IPS-18a (cell line): ENCODE data around the gene THRA.

Source experiments
- H3K27ac ChIP-seq: one replicate; pipeline ENCODE4 v1.5.1; 2013; ENCODE audit warnings: low read length
- H3K27me3 ChIP-seq: one replicate; pipeline ENCODE4 v1.6.1; 2013; ENCODE audit warnings: mild to moderate bottlenecking, low read length; ENCODE audit not compliant: control insufficient read depth, insufficient read depth
- H3K36me3 ChIP-seq: one replicate; pipeline ENCODE4 v1.6.1; 2013; ENCODE audit warnings: low read depth, low read length; ENCODE audit not compliant: control insufficient read depth
- H3K4me1 ChIP-seq: one replicate; pipeline ENCODE4 v1.6.1; 2013; ENCODE audit warnings: low read depth, low read length; ENCODE audit not compliant: control insufficient read depth
- H3K4me3 ChIP-seq: one replicate; pipeline ENCODE4 v1.5.1; 2013; ENCODE audit warnings: low read length
- H3K9ac ChIP-seq: one replicate; pipeline ENCODE4 v1.6.1; 2013; ENCODE audit warnings: mild to moderate bottlenecking, low read length, moderate library complexity
- H3K9me3 ChIP-seq: one replicate; pipeline ENCODE4 v1.6.1; 2013; ENCODE audit warnings: low read depth, low read length; ENCODE audit not compliant: control insufficient read depth

THRA gene

DNA sequence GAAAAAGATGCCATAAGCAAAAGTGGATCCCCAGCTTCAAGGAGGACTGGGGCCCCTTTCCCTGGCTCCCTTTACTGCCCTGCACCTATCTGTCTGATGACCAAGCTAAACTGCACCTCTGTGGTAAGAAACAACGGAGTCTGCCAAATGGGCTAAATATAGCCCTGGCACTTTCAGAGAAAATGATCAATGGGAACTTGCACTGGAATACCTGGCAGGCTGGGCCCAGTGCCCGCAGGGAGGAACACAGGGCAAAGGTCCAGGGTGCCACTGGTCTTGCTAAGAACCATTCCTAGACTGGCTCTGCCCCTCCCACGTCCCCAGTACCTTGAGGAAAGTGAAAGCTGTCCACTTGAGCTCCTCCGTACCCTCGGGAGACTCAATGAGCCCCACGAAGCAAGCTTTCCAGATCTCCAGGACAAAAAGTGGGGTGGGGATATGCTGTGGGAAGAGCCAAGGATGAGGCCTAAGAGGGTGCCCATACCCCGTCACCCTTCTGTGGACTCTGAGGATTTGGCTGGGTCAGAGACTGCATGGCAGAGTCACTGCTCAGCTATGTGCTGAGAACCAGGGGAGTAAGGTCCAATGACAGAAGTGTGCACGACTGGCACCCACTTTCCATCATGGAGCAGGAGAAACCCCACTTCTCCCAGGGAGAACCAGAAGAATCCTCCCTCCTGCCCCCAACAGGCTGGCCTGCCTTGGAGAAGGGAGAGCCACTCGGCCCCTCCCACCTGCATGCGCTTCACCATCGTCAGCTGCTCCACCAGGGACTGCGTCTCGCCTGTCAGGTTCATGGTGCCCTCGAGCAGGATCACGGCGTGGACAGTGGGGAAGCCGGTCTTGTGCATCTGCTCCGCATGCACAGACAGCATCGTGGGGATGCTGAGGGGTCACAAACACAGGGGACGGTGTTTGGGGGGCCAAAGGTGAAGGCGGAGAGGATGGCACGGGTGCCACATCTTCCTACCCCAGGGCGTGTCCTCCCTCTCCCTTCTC lies 30.1 kb upstream of the THRA start:
- H3K4me3 ChIP-seq, result no peak overlapping the region
- H3K27me3 ChIP-seq, result no peaks in the 10 kb centered on the region
- H3K36me3 ChIP-seq, result peaks cover 41% of the 10 kb centered on the region
- no peak overlapping the region for H3K9ac ChIP-seq
- peaks cover 3% of the 10 kb centered on the region for H3K4me1 ChIP-seq
- no peaks in the 10 kb centered on the region for H3K9me3 ChIP-seq
- no peak overlapping the region for H3K27ac ChIP-seq

DNA sequence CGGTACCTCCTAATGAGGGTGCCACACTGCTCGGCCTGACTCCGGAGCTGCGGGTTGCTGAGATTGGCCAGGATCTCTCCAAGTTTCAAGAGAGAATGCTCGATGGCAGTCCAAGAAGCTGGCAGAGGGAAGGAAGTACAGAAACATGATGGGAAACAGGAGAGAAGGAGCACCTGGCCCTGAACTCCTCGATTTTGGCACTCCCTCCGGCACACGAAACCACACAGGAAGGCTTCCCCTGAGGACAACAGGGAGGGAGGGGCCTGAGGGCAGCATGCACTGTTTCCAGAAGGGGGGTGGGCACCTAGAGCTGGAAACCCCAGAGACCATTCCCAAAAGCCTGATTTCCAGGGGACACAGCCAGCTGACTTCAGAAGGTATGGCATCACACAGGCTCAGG lies 29.4 kb upstream of the THRA start:
- Histone ChIP-seq H3K9ac (no peak overlapping the region), H3K9me3 (no peaks in the 10 kb centered on the region), H3K36me3 (peaks cover 40% of the 10 kb centered on the region), H3K27ac (no peak overlapping the region), H3K27me3 (no peaks in the 10 kb centered on the region), H3K4me3 (no peak overlapping the region), H3K4me1 (peaks cover 3% of the 10 kb centered on the region)

DNA sequence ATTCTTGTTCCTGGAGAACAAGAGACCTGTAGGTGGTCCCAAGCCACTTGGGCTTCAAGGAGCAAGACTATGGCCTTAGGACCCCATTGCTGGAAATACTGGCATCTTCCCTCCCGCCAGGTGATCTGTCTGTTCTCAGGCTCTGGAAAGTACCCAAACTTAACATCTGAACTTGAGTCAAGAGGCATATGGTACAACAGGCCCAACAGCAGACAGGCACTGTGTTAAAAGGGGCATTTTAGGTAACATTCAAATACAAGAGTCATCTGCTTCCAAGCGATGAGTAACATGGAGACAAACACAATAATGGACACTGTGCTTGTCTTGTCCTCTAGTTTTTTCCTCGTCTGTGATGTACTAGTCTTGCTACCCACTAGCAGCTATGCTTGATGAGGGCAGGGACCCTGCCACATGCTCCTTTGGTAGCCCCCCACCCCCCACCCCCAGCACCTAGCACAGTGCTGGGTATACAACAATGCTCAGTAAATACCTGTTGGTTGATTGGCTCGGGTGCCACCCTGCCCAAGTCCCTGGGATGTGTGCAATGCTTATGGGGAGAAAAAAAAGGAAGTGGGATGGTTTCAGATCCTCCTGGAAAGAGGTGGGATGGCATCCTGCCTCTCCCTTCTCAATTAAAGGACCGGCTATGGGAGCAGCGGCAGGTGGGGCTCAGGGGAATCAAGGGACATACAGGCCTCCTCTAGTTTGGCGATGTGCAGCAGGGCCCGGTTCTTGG lies 28.2 kb upstream of the THRA start:
- peaks cover 28% of the 10 kb centered on the region for H3K36me3 ChIP-seq

DNA sequence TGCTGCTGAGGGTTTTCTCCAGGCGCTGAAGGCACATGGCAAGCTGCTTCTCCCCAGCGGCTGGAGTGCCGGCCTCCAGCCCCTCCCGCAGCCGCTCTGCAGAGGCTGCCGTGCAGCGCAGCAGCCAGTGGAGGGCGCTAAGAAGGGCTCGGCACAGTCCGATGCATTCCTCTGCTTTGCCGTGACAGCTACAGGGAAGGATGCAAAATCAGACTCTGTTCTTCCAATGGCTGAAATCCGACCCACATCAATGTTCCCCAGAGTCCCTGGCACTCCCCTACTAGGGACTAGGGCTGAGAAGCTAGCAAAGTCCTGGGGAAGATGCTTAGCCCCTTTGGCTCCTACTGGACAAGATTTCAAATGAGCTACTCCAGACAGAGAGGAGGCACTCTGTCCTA lies 27.6 kb upstream of the THRA start:
- no peak overlapping the region for H3K4me3 ChIP-seq
- H3K9me3 ChIP-seq, result no peaks in the 10 kb centered on the region
- no peak overlapping the region for H3K27ac ChIP-seq
- H3K36me3 ChIP-seq, result peaks cover 26% of the 10 kb centered on the region
- peaks cover 3% of the 10 kb centered on the region for H3K4me1 ChIP-seq
- H3K9ac ChIP-seq, result no peak overlapping the region
- no peaks in the 10 kb centered on the region for H3K27me3 ChIP-seq

More for the DNA sequence above, 28.2 kb upstream of the THRA start:
- Histone ChIP-seq H3K4me3 (no peak overlapping the region), H3K4me1 (peaks cover 3% of the 10 kb centered on the region), H3K9ac (no peak overlapping the region), H3K27me3 (no peaks in the 10 kb centered on the region), H3K27ac (no peak overlapping the region), H3K9me3 (no peaks in the 10 kb centered on the region)

DNA sequence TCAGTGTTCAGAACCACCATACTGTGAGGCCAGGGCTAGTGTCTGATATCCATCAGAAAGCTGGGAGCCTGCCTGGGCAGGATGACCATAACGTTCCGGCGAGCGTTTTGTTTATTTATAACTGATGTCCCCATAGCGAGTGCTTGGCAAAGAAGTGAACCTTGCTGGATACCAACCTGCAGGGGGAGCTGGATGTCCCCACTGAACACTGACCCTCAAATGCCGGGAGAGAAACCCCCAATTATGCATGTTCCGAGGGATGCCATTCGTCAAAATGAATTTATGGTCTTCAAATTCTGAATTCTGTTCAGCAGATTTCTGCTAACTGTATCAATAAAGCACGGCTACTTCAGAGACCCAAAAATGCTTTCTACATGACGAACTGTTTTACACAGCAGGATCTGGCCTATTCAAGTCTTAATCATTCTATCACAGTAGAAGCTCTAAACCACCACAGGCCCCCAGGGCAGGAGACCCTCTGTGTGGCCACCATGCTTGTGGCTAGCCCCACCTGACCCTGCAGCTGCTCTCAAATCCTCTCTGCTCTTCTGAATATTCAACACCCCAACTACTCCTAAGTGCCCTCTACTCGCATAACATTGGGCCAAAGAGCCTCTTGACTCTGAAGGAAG lies 23.8 kb upstream of the THRA start:
- Histone ChIP-seq H3K4me3 (no peak overlapping the region), H3K27me3 (no peaks in the 10 kb centered on the region), H3K9ac (no peak overlapping the region), H3K27ac (no peak overlapping the region), H3K9me3 (no peaks in the 10 kb centered on the region), H3K36me3 (peaks cover under 1% of the 10 kb centered on the region), H3K4me1 (peaks cover 3% of the 10 kb centered on the region)

DNA sequence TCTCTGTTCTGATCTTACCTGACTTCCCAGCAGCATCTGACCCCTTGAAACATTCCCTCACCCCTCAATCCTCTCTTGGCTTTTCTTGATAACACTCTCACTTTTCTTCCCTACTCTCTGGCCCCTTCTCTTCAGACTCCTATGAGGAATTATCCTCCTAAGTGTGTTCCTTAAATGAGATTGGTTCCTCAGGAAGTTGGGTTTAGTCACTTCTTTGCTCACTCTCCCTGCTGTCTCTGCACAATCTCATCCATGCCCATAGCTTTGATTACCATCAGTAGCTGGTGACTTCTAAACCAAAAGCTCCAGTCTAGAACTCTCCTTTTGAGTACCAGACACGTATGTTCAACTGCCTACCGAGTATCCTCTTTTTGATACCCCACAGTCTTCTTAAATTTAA lies 21.6 kb upstream of the THRA start:
- H3K9ac ChIP-seq, result no peak overlapping the region
- no peaks in the 10 kb centered on the region for H3K36me3 ChIP-seq
- no peak overlapping the region for H3K27ac ChIP-seq
- no peak overlapping the region for H3K4me3 ChIP-seq
- H3K9me3 ChIP-seq, result no peaks in the 10 kb centered on the region
- H3K4me1 ChIP-seq, result no peaks in the 10 kb centered on the region
- no peaks in the 10 kb centered on the region for H3K27me3 ChIP-seq

DNA sequence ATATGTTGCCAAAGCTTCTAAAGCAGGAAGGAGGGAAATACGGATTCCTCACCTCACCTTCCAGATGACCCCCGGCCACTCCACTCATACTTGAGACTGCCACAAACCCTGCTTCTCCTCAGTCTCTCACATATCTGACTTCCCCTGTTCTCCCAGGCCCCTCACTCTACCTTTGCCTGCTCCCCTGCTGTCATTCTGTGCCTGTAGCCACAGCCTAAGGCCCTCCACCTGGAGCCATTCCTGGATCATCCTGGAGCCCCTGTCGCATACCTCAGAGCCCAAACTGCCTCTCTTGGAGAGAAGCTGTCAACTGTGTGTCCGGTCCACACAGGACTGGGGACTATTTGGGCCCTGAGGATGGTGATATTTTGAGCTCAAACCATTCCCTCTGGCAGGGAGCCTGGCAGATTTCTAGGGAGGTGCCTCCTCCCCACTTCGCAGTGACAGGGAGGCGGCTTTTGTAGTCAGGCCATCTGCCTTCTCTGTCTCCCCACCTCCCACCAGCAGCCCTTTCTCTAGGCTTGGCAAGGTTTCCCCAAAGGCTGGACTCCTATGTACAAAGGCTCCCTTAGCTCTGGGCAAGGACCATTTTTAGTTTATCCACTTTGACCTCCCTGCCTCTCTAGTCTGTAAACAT lies 6.3 kb upstream of the THRA start:
- Histone ChIP-seq H3K9ac (no peak overlapping the region), H3K4me1 (peaks cover 7% of the 10 kb centered on the region)

DNA sequence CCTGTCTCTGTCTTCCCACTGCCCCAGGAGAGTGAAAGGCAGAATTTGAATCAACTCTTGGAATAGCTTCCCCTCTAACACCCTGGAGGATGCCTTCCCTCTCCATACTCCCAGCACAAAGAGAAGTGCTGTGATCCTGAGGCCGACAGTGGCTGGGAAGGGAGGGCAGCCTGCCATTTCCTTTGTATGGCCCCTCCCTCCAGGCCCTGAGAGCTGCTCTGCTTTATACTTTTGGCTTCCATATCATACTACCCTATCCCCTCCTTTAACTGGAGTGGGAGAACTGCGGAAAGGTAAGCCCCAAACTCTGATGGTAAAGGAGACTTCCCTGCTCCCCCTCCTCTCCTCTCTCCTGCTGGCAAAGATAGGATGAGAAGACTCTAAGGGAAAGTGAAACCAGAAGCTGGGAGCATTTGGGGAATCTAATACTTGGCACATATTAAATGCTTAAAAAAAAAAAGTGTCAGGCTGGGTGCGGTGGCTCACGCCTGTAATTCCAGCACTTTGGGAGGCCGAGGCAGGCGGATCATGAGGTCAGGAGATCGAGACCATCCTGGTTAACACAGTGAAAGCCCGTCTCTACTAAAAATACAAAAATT lies 4.5 kb upstream of the THRA start:
- peaks cover 11% of the 10 kb centered on the region for H3K27me3 ChIP-seq
- peaks cover 10% of the 10 kb centered on the region for H3K4me1 ChIP-seq
- no peaks in the 10 kb centered on the region for H3K9me3 ChIP-seq
- no peaks in the 10 kb centered on the region for H3K36me3 ChIP-seq
- H3K27ac ChIP-seq, result no peak overlapping the region
- no peak overlapping the region for H3K9ac ChIP-seq
- H3K4me3 ChIP-seq, result no peak overlapping the region

More for the DNA sequence above, 6.3 kb upstream of the THRA start:
- Histone ChIP-seq H3K4me3 (no peak overlapping the region), H3K27me3 (peaks cover 3% of the 10 kb centered on the region), H3K9me3 (no peaks in the 10 kb centered on the region), H3K27ac (no peak overlapping the region), H3K36me3 (peaks cover 10% of the 10 kb centered on the region)

DNA sequence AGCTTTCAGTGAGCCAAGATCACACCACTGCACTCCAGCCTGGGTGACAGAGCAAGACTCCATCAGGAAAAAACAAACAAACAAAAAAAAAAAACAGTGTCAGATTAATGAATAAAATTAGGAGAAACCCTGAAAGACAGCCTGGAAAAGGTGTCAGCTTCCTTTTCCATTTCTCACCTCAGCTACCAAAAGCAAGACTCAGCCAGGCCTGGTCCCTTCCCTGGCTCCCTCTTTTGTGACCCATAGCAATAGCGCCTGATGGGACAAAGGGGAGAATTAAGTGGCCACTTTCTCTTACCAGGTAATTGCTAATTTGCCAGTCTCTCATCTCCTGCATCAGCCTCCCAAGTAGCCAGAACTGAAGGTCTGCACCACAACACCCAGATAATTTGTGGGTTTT lies 3.9 kb upstream of the THRA start:
- Histone ChIP-seq H3K9ac (no peak overlapping the region), H3K27me3 (peaks cover 15% of the 10 kb centered on the region), H3K4me1 (peaks cover 11% of the 10 kb centered on the region), H3K9me3 (no peaks in the 10 kb centered on the region), H3K4me3 (no peak overlapping the region), H3K36me3 (no peaks in the 10 kb centered on the region), H3K27ac (no peak overlapping the region)

DNA sequence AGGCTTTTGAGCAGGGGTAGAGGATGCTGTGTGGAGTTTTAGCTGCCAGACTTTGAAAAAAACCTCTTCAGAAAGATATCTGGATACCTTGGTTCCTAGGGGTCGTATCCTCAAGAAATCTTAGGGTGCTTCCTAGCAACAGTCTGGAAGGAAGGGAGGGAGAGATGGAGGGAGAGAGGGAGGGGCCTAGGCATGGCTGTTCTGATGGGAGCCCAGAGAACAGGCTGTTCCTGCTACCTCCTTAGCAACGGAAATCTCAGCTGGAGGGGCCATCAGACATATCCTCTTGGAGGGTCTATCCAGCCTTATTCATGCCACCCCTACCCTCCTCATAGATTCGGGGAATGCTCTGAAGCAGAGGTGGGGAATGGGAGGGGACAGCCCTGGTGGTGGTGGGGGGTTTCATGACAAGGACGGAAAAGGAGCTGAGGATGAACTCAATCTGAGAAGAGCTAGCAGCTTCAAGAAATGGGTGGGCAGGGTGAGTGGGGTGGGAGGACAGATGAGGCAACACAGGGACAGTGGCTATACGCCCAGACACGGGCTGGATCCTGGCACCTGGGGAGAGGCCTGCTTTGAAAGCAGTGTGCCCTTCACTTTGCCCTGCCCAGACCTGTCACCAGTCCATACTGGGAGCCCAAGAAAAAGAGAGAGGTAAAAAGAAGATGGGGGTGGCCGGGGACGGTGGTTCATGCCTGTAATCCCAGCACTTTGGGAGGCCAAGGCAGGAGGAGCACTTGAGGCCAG lies 2.9 kb upstream of the THRA start:
- Histone ChIP-seq H3K27ac (no peak overlapping the region), H3K27me3 (peaks cover 25% of the 10 kb centered on the region), H3K9me3 (no peaks in the 10 kb centered on the region), H3K36me3 (no peaks in the 10 kb centered on the region), H3K4me1 (peaks cover 17% of the 10 kb centered on the region), H3K9ac (no peak overlapping the region), H3K4me3 (no peak overlapping the region)
